ENCODE data around the gene AZU1. TPM values are rescaled to one million over a fixed set of nuclear protein-coding genes. Genes with fewer than 3 reads are reported as not detected.

The AZU1 gene
- total RNA-seq, 1 experiment from 2014 or later, result not detected

DNA sequence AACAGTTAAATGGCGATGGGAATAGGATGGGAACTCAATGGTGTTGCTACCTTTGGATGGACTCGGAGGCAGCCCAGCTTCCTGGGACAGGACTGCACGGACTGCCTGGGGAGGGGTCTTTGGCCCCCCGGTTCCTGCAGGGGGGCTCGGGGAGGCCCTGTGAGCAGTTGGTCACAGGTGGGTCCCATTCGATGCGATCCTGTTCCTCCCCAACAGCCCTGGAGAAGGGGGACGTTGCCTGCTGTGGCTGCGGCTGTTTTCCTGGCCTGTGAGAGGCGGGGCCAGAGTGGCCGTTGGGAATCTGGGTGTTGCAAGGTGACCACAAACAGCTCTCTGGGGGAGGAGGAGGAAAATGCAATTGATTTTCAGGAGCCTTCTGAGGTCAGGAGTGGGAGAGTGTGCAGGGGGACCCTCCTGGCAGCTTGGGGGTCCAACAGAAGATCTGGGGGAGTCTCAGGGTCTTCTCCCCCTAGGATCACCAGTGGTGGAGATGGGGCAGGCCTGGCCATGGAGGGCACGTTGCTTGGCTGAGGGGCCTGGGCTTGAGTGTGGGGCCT is 4.0 kb upstream of the AZU1 start:
- H3K27ac Mint-ChIP-seq (ENCODE audit: low read depth, unreplicated experiment), result no peak overlapping the region
- no peaks in the 10 kb centered on the region for H3K36me3 Mint-ChIP-seq (ENCODE audit: insufficient read depth, unreplicated experiment)

DNA sequence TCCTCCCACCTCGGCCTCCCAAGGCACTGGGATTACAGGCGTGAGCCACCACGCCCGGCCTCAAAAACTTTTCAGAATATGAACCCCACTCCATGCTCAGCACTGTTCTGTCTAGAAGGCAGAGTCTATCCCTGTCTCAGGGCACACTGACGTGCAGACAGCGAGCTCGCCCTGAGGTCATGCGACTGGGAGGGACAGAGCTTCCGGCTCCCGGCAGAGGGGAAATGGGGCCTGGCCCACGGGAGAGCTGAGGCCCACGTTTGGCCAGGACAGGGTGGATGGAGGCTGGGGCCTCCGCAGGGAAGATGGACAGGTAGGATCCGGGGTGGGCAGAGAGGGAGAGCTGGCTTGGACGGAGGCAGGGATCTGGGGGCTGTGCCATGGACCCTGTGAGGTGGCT is 2.8 kb upstream of the AZU1 start:
- no TSS peak for BruUV-seq (replicated peaks)
- CTCF ChIA-PET, result no interaction called here
- Mint-ChIP-seq H3K9me3 (ENCODE audit: unreplicated experiment) (no peaks in the 10 kb centered on the region), H3K27ac (ENCODE audit: low read depth, unreplicated experiment) (no peak overlapping the region), H3K27me3 (ENCODE audit: insufficient read depth, unreplicated experiment) (no peaks in the 10 kb centered on the region), H3K4me3 (ENCODE audit: unreplicated experiment) (no peak overlapping the region), H3K36me3 (ENCODE audit: insufficient read depth, unreplicated experiment) (no peaks in the 10 kb centered on the region), H3K4me1 (ENCODE audit: insufficient read depth, unreplicated experiment) (peaks cover 6% of the 10 kb centered on the region)
- no peak for DNase-seq (ENCODE audit: unreplicated experiment)
- intact Hi-C loops (cut with micrococcal nuclease), result no loop called here
- POLR2A ChIA-PET, result interaction anchor here (0.7 kb wide), 1 partner anchor 207 kb away, joined by 4 read pairs; no protein-coding TSS in a partner anchor
- TF ChIP-seq, protein P1, sequence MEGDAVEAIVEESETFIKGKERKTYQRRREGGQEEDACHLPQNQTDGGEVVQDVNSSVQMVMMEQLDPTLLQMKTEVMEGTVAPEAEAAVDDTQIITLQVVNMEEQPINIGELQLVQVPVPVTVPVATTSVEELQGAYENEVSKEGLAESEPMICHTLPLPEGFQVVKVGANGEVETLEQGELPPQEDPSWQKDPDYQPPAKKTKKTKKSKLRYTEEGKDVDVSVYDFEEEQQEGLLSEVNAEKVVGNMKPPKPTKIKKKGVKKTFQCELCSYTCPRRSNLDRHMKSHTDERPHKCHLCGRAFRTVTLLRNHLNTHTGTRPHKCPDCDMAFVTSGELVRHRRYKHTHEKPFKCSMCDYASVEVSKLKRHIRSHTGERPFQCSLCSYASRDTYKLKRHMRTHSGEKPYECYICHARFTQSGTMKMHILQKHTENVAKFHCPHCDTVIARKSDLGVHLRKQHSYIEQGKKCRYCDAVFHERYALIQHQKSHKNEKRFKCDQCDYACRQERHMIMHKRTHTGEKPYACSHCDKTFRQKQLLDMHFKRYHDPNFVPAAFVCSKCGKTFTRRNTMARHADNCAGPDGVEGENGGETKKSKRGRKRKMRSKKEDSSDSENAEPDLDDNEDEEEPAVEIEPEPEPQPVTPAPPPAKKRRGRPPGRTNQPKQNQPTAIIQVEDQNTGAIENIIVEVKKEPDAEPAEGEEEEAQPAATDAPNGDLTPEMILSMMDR (IDR thresholded peaks at IDR 0.05; ENCODE audit: unreplicated experiment), result no peak

More for the DNA sequence above, 4.0 kb upstream of the AZU1 start:
- intact Hi-C loops (cut with micrococcal nuclease), result no loop called here
- no peaks in the 10 kb centered on the region for H3K27me3 Mint-ChIP-seq (ENCODE audit: insufficient read depth, unreplicated experiment)
- H3K4me1 Mint-ChIP-seq (ENCODE audit: insufficient read depth, unreplicated experiment), result peaks cover 6% of the 10 kb centered on the region
- no TSS peak for BruUV-seq (replicated peaks)
- CTCF ChIA-PET, result no interaction called here
- TF ChIP-seq, protein P1 (IDR thresholded peaks at IDR 0.05; ENCODE audit: unreplicated experiment), result no peak
- H3K9me3 Mint-ChIP-seq (ENCODE audit: unreplicated experiment), result no peaks in the 10 kb centered on the region
- DNase-seq (ENCODE audit: unreplicated experiment), result peak; percentile 38
- H3K4me3 Mint-ChIP-seq (ENCODE audit: unreplicated experiment), result no peak overlapping the region
- POLR2A ChIA-PET, result interaction anchor here (0.6 kb wide), 2 partner anchors 8 to 39 kb away, joined by 3 read pairs; no protein-coding TSS in a partner anchor

DNA sequence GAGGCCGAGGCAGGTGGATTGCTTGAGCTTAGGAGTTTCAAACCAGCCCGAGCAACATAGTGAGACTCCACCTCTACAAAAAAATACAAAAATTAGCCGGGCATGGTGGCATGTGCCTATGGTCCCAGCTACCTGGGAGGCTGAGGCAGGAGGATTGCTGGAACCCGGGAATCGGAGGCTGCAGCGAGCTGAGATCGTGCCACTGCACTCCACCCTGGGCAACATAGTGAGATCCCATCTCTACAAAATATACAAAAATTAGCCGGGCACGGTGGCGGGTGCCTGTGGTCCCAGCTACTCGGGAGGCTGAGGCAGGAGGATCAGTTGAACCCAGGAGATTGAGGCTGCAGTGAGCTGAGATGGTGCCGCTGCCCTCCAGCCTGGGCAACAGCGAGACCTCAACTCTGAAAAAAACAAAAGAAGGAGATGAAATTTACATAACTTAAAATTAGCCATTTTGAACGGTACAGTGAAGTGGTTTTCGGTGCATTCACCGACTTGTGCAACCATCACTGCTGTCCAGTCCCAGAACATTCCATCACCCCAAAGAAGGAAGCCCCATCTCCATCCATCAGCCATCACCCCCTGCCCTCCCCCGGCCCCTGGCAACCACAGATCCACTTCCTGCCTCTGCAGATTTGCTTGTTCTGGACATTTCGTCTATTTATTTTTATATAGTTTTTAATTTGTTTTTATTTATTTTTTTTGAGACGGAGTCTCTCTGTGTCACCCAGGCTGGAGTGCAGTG is 1.6 kb upstream of the AZU1 start:
- intact Hi-C loops (cut with micrococcal nuclease), result no loop called here
- no peak overlapping the region for H3K27ac Mint-ChIP-seq (ENCODE audit: low read depth, unreplicated experiment)
- H3K36me3 Mint-ChIP-seq (ENCODE audit: insufficient read depth, unreplicated experiment), result no peaks in the 10 kb centered on the region
- TF ChIP-seq, protein P1 (IDR thresholded peaks at IDR 0.05; ENCODE audit: unreplicated experiment), result no peak
- H3K4me1 Mint-ChIP-seq (ENCODE audit: insufficient read depth, unreplicated experiment), result peaks cover 6% of the 10 kb centered on the region
- BruUV-seq (replicated peaks), result no TSS peak
- ChIA-PET CTCF (interaction anchor here (0.8 to 1.6 kb wide), 2 partner anchors 53 to 57 kb away, joined by 3 to 6 read pairs; no protein-coding TSS in a partner anchor), POLR2A (no interaction called here)
- no peak overlapping the region for H3K4me3 Mint-ChIP-seq (ENCODE audit: unreplicated experiment)
- no peaks in the 10 kb centered on the region for H3K27me3 Mint-ChIP-seq (ENCODE audit: insufficient read depth, unreplicated experiment)
- DNase-seq (ENCODE audit: unreplicated experiment), result no peak
- no peaks in the 10 kb centered on the region for H3K9me3 Mint-ChIP-seq (ENCODE audit: unreplicated experiment)

DNA sequence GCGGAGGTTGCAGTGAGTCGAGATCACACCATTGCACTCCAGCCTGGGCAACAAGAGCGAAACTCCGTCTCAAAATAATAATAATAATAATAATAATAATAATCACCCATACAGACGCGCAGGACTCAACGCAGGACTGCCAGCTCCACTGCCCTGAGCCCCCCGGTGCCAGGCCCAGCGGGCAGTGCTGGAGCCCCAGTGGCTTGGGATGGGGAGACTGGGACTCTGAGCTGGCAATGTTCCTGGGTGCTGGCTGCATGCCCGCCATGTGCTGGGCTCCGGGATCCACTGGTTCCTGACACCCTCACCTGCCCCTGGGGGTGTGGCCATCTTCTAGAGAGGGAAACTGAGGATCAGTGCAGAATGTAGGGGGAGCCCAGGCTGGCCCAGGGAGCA is 325 bp upstream of the AZU1 start:
- POLR2A ChIA-PET, result interaction anchor here (0.7 kb wide), 1 partner anchor 11 kb away, joined by 3 read pairs; no protein-coding TSS in a partner anchor
- no peaks in the 10 kb centered on the region for H3K27me3 Mint-ChIP-seq (ENCODE audit: insufficient read depth, unreplicated experiment)
- no peak for DNase-seq (ENCODE audit: unreplicated experiment)
- intact Hi-C loops (cut with micrococcal nuclease), result no loop called here
- CTCF ChIA-PET, result interaction anchor here (0.8 to 1.6 kb wide), 2 partner anchors 52 to 58 kb away, joined by 3 to 6 read pairs; no protein-coding TSS in a partner anchor
- no peaks in the 10 kb centered on the region for H3K36me3 Mint-ChIP-seq (ENCODE audit: insufficient read depth, unreplicated experiment)
- no peak overlapping the region for H3K27ac Mint-ChIP-seq (ENCODE audit: low read depth, unreplicated experiment)
- H3K9me3 Mint-ChIP-seq (ENCODE audit: unreplicated experiment), result no peaks in the 10 kb centered on the region
- peaks cover 6% of the 10 kb centered on the region for H3K4me1 Mint-ChIP-seq (ENCODE audit: insufficient read depth, unreplicated experiment)
- H3K4me3 Mint-ChIP-seq (ENCODE audit: unreplicated experiment), result no peak overlapping the region
- TF ChIP-seq, protein P1 (IDR thresholded peaks at IDR 0.05; ENCODE audit: unreplicated experiment), result no peak
- BruUV-seq (replicated peaks), result no TSS peak

All from MCF 10A (cell line).